ENCODE results near the gene PHF1.

PHF1 gene

GRCh38 chr6:33419580-33420490 is 9.0 kb downstream of the PHF1 start, which contains the start of gene SYNGAP1:
SYNGAP1 (plus strand) TSS chr6:33420065; CDS start chr6:33420265, 200 bp downstream.
- H3K4me1 ChIP-seq (ENCODE audit: insufficient read depth, low read length) = peaks cover 31% of the 10 kb centered on the region
- H3K36me3 ChIP-seq (ENCODE audit: insufficient read depth, low read length) = peaks cover 34% of the 10 kb centered on the region
- H3K9ac ChIP-seq (ENCODE audit: low read depth, low read length) = peak within 1 kb of the TSS; percentile 63
- no peaks in the 10 kb centered on the region for H3K9me3 ChIP-seq (ENCODE audit: insufficient read depth, low read depth, low read length)
- H3K27me3 ChIP-seq (ENCODE audit: insufficient read depth, low read length) = no peaks in the 10 kb centered on the region
- peak within 1 kb of the TSS; percentile 82 for H3K27ac ChIP-seq (ENCODE audit: low read depth, low read length)
- peak within 1 kb of the TSS; percentile 90 for H3K4me3 ChIP-seq (ENCODE audit: low read length)
- 1% methylated on average over 15 of the region's 22 CpGs for WGBS

DNA sequence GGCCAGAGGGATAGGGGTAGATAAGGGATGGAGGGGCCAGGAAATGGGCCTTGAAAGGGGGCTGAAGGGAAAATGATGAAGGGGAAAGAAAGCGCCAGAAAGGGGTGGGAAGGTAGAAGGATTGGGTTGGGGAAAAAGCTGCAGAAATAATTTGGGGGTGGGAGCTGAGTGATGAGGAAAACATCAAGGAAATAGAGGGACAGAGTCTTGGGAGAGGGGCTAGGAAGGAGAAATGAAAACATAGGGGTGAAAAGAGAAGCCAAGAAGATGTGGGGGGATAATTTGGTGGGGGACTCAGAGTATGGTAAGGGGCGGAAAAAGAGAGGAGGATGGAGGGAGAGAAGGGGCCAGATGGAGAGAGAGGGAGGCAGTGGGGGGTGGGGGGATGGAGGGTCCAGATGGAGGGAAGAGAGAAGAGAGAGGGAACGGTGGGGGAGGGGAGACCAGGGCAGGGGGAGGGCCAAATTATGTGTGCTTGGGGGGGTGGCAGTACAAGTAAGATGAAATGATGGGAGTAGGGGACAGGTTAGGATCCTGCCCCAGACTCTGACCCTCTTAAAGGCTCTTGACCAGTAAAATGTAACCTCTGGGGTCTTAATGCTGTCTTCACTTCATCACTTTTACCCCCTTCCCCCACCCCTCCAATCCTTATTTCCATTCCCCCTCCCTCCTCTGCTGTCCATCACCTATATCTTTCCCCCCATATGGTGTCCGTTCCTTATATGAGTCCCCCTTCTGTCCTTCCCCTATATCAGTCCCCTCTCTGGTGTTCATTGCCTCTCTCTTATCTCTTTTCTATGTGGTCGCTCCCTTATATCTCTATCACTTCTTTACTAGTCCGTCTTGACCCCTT is 9.9 kb downstream of the PHF1 start:
- H3K9ac ChIP-seq (ENCODE audit: low read depth, low read length) = peak overlapping the region; percentile 63
- 51% methylated on average over 6 of the region's 6 CpGs for WGBS
- H3K4me3 ChIP-seq (ENCODE audit: low read length) = peak overlapping the region; percentile 67

DNA sequence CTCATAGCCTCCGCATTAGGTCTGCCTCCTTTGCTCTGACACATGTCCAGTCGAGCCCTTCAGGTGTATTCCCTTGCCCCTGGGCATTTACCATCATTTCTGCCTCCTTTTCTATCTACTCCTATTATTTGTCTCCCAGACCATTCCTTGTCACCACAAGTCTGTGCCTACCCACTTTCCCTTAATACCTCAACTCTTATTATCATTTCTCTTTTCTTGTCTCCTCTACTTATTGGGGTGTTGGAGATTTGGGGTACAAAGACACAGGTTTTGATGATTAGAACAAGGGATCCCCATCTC is 10.5 kb downstream of the PHF1 start:
- Histone ChIP-seq H3K27me3 (ENCODE audit: insufficient read depth, low read length) (no peaks in the 10 kb centered on the region), H3K4me1 (ENCODE audit: insufficient read depth, low read length) (peaks cover 29% of the 10 kb centered on the region), H3K36me3 (ENCODE audit: insufficient read depth, low read length) (peaks cover 20% of the 10 kb centered on the region), H3K27ac (ENCODE audit: low read depth, low read length) (no peak overlapping the region), H3K4me3 (ENCODE audit: low read length) (peak overlapping the region; percentile 67), H3K9me3 (ENCODE audit: insufficient read depth, low read depth, low read length) (no peaks in the 10 kb centered on the region), H3K9ac (ENCODE audit: low read depth, low read length) (no peak overlapping the region)
- 80% methylated on average over 2 of the region's 2 CpGs for WGBS

More for the DNA sequence above, 9.9 kb downstream of the PHF1 start:
- H3K36me3 ChIP-seq (ENCODE audit: insufficient read depth, low read length) = peaks cover 26% of the 10 kb centered on the region
- H3K9me3 ChIP-seq (ENCODE audit: insufficient read depth, low read depth, low read length) = no peaks in the 10 kb centered on the region
- H3K27me3 ChIP-seq (ENCODE audit: insufficient read depth, low read length) = no peaks in the 10 kb centered on the region
- peak overlapping the region; percentile 37; the same call in 1 of the 2 replicates for H3K27ac ChIP-seq (ENCODE audit: low read depth, low read length)
- peaks cover 34% of the 10 kb centered on the region for H3K4me1 ChIP-seq (ENCODE audit: insufficient read depth, low read length)

DNA sequence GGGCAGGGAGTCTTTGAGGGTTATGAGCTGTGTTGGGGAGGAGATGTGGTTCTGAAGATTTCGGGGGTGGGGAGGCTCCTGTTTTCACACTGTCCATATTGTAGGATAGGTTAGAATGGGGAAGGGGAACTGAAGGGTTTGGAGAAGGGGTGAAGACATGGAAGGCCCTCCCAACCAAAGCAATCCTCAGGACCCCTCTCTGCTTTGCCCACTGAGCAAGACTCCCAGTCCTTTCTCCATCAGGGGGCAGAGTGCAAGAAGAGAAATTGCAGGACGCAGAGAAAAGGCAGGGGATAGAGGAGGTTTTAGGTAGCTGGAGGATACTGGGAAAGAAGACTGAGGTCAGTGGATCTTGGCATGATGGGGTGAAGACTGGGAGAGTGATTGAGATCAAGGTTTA is 13.0 kb downstream of the PHF1 start:
- no peak overlapping the region for H3K9ac ChIP-seq (ENCODE audit: low read depth, low read length)
- 85% methylated on average over 2 of the region's 2 CpGs for WGBS
- H3K9me3 ChIP-seq (ENCODE audit: insufficient read depth, low read depth, low read length) = no peaks in the 10 kb centered on the region
- no peaks in the 10 kb centered on the region for H3K27me3 ChIP-seq (ENCODE audit: insufficient read depth, low read length)
- peaks cover 32% of the 10 kb centered on the region for H3K4me1 ChIP-seq (ENCODE audit: insufficient read depth, low read length)
- H3K4me3 ChIP-seq (ENCODE audit: low read length) = no peak overlapping the region
- H3K27ac ChIP-seq (ENCODE audit: low read depth, low read length) = no peak overlapping the region
- H3K36me3 ChIP-seq (ENCODE audit: insufficient read depth, low read length) = peaks cover 14% of the 10 kb centered on the region

GRCh38 chr6:33424855-33425667 is 14.2 kb downstream of the PHF1 start:
- 22% methylated on average over 12 of the region's 12 CpGs for WGBS
- Histone ChIP-seq H3K9me3 (ENCODE audit: insufficient read depth, low read depth, low read length) (no peaks in the 10 kb centered on the region), H3K4me1 (ENCODE audit: insufficient read depth, low read length) (peaks cover 33% of the 10 kb centered on the region), H3K27me3 (ENCODE audit: insufficient read depth, low read length) (no peaks in the 10 kb centered on the region), H3K9ac (ENCODE audit: low read depth, low read length) (peak overlapping the region; percentile 81), H3K36me3 (ENCODE audit: insufficient read depth, low read length) (peaks cover 14% of the 10 kb centered on the region), H3K4me3 (ENCODE audit: low read length) (peak overlapping the region; percentile 82), H3K27ac (ENCODE audit: low read depth, low read length) (peak overlapping the region; percentile 87)

DNA sequence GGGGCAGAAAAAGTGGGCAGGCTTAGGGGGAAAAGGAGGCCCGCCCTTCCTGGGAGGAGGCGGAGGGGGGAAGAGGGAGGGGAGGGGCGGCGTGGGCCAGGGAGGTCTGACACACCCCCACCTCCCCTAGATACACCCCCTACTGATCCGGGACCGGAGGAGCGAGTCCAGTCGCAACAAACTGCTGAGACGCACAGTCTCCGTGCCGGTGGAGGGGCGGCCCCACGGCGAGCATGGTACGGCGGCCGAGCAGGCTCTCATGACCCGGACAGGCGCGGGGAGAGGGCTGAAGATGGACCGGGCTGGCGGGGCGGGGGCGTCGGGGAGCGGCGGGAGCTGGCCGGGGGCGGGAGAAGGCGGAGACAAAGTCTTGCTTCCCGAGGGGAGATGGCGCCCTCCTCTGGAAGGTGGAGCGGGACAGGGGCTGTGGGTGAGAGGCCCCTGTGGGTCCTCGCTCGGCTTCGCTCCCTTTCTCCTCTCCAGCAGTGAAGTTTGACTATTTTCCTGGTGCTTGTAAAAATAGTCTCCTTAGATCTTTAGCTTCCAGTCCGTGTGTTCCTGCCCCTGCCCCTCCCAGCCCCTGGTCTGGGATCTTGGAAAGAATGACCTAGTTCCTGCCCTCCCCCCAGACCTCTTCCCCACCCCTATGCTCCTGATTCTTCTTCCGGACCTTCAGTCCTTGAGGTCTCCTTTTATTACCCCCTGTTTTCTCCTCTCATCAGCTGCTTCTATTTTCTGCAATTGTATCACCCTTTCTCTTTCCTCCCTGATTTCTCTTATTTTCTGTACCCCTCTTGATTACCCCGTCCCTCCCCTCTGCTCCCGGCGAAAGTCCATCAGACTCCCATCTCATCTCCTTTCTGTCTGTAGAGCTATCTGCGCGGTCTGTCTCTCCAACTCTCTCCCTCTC is 15.1 kb downstream of the PHF1 start:
- 2% methylated on average over 37 of the region's 43 CpGs for WGBS
- no peaks in the 10 kb centered on the region for H3K9me3 ChIP-seq (ENCODE audit: insufficient read depth, low read depth, low read length)
- H3K9ac ChIP-seq (ENCODE audit: low read depth, low read length) = peak overlapping the region; percentile 81
- H3K27me3 ChIP-seq (ENCODE audit: insufficient read depth, low read length) = no peaks in the 10 kb centered on the region
- H3K36me3 ChIP-seq (ENCODE audit: insufficient read depth, low read length) = peaks cover 14% of the 10 kb centered on the region
- peak overlapping the region; percentile 82 for H3K4me3 ChIP-seq (ENCODE audit: low read length)
- H3K4me1 ChIP-seq (ENCODE audit: insufficient read depth, low read length) = peaks cover 41% of the 10 kb centered on the region
- H3K27ac ChIP-seq (ENCODE audit: low read depth, low read length) = peak overlapping the region; percentile 87

DNA sequence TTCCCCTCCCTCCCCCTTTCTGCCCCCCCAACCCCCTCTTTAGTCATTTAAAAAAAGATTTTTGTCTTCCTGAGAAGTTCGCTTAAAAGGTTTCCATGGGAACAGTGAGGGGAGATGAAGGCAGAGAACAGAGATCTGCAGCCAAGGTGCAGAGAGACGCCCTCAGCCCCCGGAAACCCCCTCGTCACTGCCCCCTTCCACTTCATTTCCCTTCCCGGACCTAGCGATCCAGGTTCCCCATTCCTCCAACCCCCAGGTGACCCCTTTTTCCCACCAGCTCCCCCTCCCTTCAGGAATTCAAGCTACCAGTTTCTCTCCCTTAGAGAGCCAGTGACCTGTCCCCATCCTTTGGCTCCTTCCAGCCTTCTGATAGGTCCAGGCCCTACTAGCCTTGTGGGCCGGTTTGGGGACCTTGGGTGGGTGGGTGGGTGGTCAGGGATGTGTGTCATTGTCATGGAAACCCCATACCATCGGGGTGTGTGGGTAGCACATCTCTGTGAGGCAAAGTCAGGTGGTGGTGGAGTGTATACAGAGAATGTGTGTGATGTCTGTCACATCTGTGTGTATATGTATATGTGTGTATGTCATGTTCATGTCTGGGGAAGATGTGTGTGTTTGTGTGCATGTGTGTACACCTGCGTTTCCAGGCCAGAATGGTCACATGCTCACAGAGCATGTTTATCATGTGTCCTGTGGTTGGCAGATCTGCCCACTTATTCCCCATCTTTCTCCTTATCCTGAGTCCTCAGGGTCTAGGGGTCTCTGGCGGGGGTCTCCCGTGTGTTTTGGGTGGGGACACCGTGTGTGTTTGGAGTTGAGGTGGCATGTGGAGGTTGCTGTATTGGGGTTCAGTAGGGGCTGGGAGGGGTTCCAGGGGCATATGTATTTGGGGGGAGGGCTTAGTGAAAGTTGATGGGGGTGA is 16.0 kb downstream of the PHF1 start:
- H3K27me3 ChIP-seq (ENCODE audit: insufficient read depth, low read length) = no peaks in the 10 kb centered on the region
- no peak overlapping the region; the same call in 1 of the 2 replicates for H3K27ac ChIP-seq (ENCODE audit: low read depth, low read length)
- peaks cover 14% of the 10 kb centered on the region for H3K36me3 ChIP-seq (ENCODE audit: insufficient read depth, low read length)
- peaks cover 36% of the 10 kb centered on the region for H3K4me1 ChIP-seq (ENCODE audit: insufficient read depth, low read length)
- H3K9me3 ChIP-seq (ENCODE audit: insufficient read depth, low read depth, low read length) = no peaks in the 10 kb centered on the region
- peak overlapping the region; percentile 82 for H3K4me3 ChIP-seq (ENCODE audit: low read length)
- WGBS = 18% methylated on average over 12 of the region's 12 CpGs
- H3K9ac ChIP-seq (ENCODE audit: low read depth, low read length) = no peak overlapping the region

GRCh38 chr6:33427585-33428223 is 16.9 kb downstream of the PHF1 start:
- H3K9me3 ChIP-seq (ENCODE audit: insufficient read depth, low read depth, low read length) = no peaks in the 10 kb centered on the region
- WGBS = 2% methylated on average over 37 of the region's 79 CpGs
- H3K9ac ChIP-seq (ENCODE audit: low read depth, low read length) = no peak overlapping the region
- H3K27me3 ChIP-seq (ENCODE audit: insufficient read depth, low read length) = no peaks in the 10 kb centered on the region
- H3K4me3 ChIP-seq (ENCODE audit: low read length) = peak overlapping the region; percentile 66
- H3K36me3 ChIP-seq (ENCODE audit: insufficient read depth, low read length) = peaks cover 14% of the 10 kb centered on the region
- H3K4me1 ChIP-seq (ENCODE audit: insufficient read depth, low read length) = peaks cover 42% of the 10 kb centered on the region
- H3K27ac ChIP-seq (ENCODE audit: low read depth, low read length) = no peak overlapping the region

All from HUES64 (cell line).